ENCODE results near the gene ESPNL. TPM values are rescaled to one million over a fixed set of nuclear protein-coding genes. Genes with fewer than 3 reads are reported as not detected.
"Not testable (repeated sequence)": the region's sequence is repeated elsewhere in the genome, so short reads cannot be mapped to it uniquely, and the experiment has no call there.

ESPNL gene
- total RNA-seq, 1 donor from 2014 or later, result not detected

GRCh38 chr2:238063414-238064189, 36.5 kb upstream of the ESPNL start:
- Mint-ChIP-seq H3K27me3 (ENCODE audit: unreplicated experiment) (no peaks in the 10 kb centered on the region), H3K9me3 (ENCODE audit: unreplicated experiment) (no peaks in the 10 kb centered on the region), H3K27ac (ENCODE audit: unreplicated experiment) (no peak overlapping the region), H3K4me1 (ENCODE audit: unreplicated experiment) (peaks cover 24% of the 10 kb centered on the region), H3K36me3 (ENCODE audit: unreplicated experiment) (peaks cover 20% of the 10 kb centered on the region), H3K4me3 (ENCODE audit: unreplicated experiment) (no peak overlapping the region)
- TF ChIP-seq CTCF (IDR thresholded peaks at IDR 0.05), result no peak
- DNase-seq (ENCODE audit: extremely low spot score, unreplicated experiment), result no peak

- TF ChIP-seq CTCF (IDR thresholded peaks at IDR 0.05), result no peak
- H3K4me3 Mint-ChIP-seq (ENCODE audit: unreplicated experiment), result no peak overlapping the region
- no peak for DNase-seq (ENCODE audit: extremely low spot score, unreplicated experiment)
- H3K36me3 Mint-ChIP-seq (ENCODE audit: unreplicated experiment), result peaks cover 23% of the 10 kb centered on the region
- no peaks in the 10 kb centered on the region for H3K9me3 Mint-ChIP-seq (ENCODE audit: unreplicated experiment)
- peaks cover 22% of the 10 kb centered on the region for H3K4me1 Mint-ChIP-seq (ENCODE audit: unreplicated experiment)
- no peak overlapping the region for H3K27ac Mint-ChIP-seq (ENCODE audit: unreplicated experiment)
- no peaks in the 10 kb centered on the region for H3K27me3 Mint-ChIP-seq (ENCODE audit: unreplicated experiment)
These were observed 35.8 kb upstream of the ESPNL start for GRCh38 chr2:238064376-238064775.

GRCh38 chr2:238065071-238065846, 34.9 kb upstream of the ESPNL start:
- H3K9me3 Mint-ChIP-seq (ENCODE audit: unreplicated experiment), result no peaks in the 10 kb centered on the region
- no peaks in the 10 kb centered on the region for H3K27me3 Mint-ChIP-seq (ENCODE audit: unreplicated experiment)
- H3K4me3 Mint-ChIP-seq (ENCODE audit: unreplicated experiment), result no peak overlapping the region
- H3K4me1 Mint-ChIP-seq (ENCODE audit: unreplicated experiment), result peaks cover 14% of the 10 kb centered on the region
- DNase-seq (ENCODE audit: extremely low spot score, unreplicated experiment), result no peak
- TF ChIP-seq CTCF (IDR thresholded peaks at IDR 0.05), result no peak
- peaks cover 29% of the 10 kb centered on the region for H3K36me3 Mint-ChIP-seq (ENCODE audit: unreplicated experiment)
- no peak overlapping the region for H3K27ac Mint-ChIP-seq (ENCODE audit: unreplicated experiment)

- Mint-ChIP-seq H3K27me3 (ENCODE audit: unreplicated experiment) (no peaks in the 10 kb centered on the region), H3K9me3 (ENCODE audit: unreplicated experiment) (no peaks in the 10 kb centered on the region), H3K4me1 (ENCODE audit: unreplicated experiment) (peaks cover 13% of the 10 kb centered on the region), H3K4me3 (ENCODE audit: unreplicated experiment) (no peak overlapping the region), H3K36me3 (ENCODE audit: unreplicated experiment) (peaks cover 29% of the 10 kb centered on the region), H3K27ac (ENCODE audit: unreplicated experiment) (no peak overlapping the region)
- DNase-seq (ENCODE audit: extremely low spot score, unreplicated experiment), result peak; percentile 59
- no peak for TF ChIP-seq CTCF (IDR thresholded peaks at IDR 0.05)
These were observed 33.9 kb upstream of the ESPNL start for GRCh38 chr2:238066218-238066617.

GRCh38 chr2:238066718-238067117, 33.4 kb upstream of the ESPNL start:
- not testable (repeated sequence) for H3K4me3 Mint-ChIP-seq (ENCODE audit: unreplicated experiment); H3K27me3 Mint-ChIP-seq (ENCODE audit: unreplicated experiment); DNase-seq (ENCODE audit: extremely low spot score, unreplicated experiment); H3K9me3 Mint-ChIP-seq (ENCODE audit: unreplicated experiment); H3K4me1 Mint-ChIP-seq (ENCODE audit: unreplicated experiment); H3K27ac Mint-ChIP-seq (ENCODE audit: unreplicated experiment)
- H3K36me3 Mint-ChIP-seq (ENCODE audit: unreplicated experiment), result peaks cover 32% of the 10 kb centered on the region
